ENCODE data around the gene MRPL52.
"Not testable (repeated sequence)": the region's sequence is repeated elsewhere in the genome, so short reads cannot be mapped to it uniquely, and the experiment has no call there.

Gene MRPL52

DNA sequence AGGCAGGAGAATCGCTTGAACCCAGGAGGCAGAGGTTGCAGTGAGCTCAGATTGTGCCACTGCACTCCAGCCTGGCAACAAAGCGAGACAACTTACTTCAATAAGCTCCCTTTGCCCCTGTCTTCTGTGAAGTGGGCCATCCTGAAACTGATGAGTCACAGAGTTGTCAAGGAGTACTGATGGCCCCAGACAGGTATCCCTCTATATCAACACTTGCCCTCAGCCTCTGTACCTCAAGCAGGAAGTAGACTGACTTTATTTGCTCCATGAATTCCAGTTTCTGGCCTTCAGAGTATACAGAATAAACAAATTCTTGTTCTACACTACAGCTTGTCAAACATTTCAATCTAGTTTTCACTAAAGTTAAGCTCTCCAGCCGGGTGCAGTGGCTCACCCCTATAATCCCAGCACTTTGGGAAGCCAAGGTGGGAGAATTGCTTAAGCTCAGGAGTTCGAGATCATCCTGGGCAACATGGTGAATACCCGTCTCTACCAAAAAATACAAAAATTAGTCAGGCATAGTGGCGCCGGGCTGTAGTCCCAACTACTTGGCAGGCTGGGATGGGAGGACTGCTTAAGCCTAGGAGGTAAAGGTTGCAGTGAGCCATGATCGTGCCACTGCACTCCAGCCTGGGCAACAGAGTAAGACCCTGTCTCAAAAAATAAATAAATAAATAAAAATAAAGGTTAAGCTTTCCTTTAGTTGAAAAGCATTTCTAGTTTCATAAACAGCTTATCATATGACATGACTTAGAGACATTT, 25.5 kb downstream of the MRPL52 start:
- no peak for DNase-seq

DNA sequence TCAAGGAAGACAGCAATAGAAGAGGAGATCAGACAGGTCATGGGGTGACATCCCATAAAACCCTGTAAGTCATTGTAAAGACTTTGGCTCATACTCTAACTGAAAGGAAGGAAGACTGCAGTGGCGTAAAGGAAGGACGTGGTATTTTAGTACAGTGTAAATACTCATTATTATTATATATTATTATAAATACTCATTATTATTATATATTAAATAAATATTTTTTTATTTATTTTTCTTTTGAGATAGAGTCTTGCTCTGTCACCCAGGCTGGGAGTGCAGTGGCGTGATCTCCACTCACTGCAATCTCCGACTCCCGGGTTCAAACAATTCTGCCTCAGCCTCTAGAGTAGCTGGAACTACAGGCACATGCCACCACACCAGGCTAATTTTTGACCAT, 26.7 kb downstream of the MRPL52 start:
- DNase-seq, result no peak

DNA sequence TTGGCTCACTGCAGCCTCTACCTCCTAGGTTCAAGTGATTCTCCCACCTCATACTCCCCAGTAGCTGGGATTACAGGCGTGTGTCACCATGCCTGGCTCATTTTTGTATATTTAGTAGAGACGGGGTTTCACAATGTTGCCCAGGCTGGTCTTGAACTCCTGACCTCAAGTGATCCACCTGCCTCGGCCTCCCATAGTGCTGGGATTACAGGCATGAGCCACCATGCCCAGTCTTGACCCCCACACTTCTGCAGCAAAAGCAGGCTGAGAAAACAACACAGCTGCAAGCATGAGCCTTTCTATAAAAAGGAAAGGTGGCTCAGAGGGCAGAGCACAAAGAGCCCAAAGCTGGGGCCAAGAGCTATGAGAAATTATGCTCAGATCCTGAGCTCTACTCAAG, 30.7 kb downstream of the MRPL52 start:
- not testable (repeated sequence) for DNase-seq

DNA sequence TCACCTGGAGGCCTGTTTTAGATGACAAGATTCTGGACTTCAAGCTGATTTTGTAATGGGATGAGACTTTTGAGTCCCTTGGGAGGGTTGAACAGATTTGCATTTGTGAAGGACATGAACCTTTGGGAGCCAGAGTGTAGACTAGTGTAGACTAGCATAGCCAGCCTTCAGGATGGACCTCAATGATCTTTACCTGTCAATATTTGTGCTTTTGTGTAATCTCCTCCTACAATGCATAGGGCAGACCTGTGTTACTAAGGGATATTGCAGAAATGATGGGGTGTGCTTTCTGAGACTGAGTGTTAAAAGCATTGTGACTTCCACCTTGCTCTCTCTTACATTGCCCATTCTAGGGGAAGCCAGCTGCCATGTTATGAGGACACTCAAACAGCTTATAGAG, 32.0 kb downstream of the MRPL52 start:
- DNase-seq, result no peak

DNA sequence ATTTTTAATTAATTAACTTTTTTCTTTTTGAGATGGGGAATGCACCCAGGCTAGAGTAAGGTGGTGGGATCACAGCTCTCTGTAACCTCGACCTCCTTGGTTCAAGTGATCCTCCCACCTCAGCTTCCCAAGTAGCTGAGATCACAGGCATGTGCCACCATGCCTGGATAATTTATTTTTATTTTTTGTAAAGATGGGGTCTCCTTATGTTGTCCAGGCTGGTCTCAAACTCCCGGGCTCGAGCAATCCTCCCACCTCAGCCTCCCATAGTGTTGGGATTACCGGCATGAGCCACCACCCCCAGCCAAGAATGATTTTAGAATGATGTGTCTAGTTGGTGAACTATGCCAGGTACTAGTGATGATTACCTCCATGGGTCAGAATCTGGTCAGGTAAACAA, 35.3 kb downstream of the MRPL52 start:
- DNase-seq, result no peak

- DNase-seq, result no peak
Measured at GRCh38 chr14:22865424-22866405, 36.0 kb downstream of the MRPL52 start.

DNA sequence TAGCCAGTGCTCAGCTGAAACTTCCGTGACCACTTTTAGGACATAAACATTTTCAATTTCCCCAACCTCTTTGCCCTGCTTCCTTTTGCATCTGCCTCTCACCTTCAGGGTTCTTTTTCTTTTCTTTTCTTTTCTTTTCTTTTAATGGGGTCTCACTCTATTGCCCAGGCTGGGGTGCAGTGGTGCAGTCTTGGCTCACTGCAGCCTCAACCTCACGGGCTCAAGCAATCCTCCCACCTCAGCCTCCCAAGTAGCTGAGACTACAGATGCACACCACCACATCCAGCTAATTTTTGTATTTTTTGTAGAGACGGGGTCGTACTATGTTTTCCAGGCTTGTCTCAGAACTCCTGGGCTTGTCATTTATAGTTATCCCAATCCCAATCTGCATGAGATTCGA, 37.2 kb downstream of the MRPL52 start:
- no peak for DNase-seq

- no peak for DNase-seq
Measured at GRCh38 chr14:22870811-22871223, 41.1 kb downstream of the MRPL52 start.

- peak; percentile 84 for DNase-seq
Measured at GRCh38 chr14:22871224-22872032, 41.7 kb downstream of the MRPL52 start, which contains the start of gene LRP10. LRP10 (plus strand) TSS chr14:22871740; CDS start chr14:22872304, 564 bp downstream.

DNA sequence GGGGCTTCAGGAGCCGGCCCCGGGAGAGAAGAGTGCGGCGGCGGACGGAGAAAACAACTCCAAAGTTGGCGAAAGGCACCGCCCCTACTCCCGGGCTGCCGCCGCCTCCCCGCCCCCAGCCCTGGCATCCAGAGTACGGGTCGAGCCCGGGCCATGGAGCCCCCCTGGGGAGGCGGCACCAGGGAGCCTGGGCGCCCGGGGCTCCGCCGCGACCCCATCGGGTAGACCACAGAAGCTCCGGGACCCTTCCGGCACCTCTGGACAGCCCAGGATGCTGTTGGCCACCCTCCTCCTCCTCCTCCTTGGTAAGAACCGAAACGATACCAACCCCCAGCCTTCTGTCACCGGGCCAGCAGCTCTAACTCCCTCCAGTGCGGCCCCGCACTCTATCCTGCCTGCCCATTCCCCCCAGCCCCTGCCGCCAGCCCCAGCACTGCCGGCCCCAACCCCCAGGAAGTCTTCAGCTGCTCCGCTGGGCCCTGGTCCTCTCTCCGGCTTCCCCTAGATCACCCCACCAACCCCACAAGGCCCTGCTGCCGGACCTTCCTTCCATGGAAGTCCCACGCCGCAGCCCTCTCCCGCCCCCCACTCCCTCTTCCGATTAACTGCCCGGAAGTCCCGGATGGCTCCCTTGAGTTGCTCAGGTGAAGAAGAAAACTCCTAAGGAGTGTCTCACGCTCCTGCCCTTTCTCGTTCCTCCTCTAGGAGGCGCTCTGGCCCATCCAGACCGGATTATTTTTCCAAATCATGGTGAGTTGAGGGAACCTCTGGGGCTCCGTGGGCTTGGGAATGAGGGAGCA, 42.5 kb downstream of the MRPL52 start:
- DNase-seq, result peak; percentile 69

DNA sequence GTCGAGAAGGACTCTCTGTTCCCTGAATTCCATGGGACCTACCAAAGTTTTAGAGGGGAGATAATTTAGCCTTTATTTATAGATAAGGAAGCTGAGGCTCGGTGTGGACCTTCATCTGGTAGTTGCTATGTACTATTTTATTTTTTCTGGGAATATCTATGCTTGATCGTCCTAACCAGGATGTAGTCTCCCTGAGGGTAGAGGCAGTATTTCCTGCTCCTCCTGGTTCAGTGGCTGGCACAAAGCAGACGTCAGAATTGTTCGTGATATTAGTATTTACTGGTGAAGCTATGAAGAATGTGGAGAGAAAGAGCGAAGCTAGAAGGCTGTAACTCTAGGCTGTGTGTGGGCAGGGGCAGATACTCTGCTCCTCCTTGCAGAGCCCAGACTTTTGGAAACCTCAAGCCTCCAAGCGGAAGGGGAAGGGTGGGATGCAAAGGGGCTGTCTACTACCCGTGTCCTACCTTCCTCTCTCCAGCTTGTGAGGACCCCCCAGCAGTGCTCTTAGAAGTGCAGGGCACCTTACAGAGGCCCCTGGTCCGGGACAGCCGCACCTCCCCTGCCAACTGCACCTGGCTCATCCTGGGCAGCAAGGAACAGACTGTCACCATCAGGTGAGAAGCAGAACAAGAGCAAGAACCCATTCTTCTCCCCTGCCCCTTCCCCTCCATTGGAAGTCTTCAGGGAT, 43.3 kb downstream of the MRPL52 start:
- DNase-seq, result no peak

DNA sequence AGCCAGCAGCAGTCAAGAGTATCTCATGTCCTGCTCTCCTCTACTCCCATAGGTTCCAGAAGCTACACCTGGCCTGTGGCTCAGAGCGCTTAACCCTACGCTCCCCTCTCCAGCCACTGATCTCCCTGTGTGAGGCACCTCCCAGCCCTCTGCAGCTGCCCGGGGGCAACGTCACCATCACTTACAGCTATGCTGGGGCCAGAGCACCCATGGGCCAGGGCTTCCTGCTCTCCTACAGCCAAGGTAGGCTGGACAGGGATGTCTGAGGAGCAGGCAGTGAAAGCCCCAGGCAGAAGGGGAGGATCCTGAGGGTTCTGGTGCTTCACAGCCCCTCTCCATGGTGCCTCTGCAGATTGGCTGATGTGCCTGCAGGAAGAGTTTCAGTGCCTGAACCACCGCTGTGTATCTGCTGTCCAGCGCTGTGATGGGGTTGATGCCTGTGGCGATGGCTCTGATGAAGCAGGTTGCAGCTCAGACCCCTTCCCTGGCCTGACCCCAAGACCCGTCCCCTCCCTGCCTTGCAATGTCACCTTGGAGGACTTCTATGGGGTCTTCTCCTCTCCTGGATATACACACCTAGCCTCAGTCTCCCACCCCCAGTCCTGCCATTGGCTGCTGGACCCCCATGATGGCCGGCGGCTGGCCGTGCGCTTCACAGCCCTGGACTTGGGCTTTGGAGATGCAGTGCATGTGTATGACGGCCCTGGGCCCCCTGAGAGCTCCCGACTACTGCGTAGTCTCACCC, 45.5 kb downstream of the MRPL52 start:
- no peak for DNase-seq

DNA sequence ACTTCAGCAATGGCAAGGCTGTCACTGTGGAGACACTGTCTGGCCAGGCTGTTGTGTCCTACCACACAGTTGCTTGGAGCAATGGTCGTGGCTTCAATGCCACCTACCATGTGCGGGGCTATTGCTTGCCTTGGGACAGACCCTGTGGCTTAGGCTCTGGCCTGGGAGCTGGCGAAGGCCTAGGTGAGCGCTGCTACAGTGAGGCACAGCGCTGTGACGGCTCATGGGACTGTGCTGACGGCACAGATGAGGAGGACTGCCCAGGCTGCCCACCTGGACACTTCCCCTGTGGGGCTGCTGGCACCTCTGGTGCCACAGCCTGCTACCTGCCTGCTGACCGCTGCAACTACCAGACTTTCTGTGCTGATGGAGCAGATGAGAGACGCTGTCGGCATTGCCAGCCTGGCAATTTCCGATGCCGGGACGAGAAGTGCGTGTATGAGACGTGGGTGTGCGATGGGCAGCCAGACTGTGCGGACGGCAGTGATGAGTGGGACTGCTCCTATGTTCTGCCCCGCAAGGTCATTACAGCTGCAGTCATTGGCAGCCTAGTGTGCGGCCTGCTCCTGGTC, 46.1 kb downstream of the MRPL52 start:
- no peak for DNase-seq

- DNase-seq, result no peak
Measured at GRCh38 chr14:22877000-22877501, 47.4 kb downstream of the MRPL52 start.

GRCh38 chr14:22878271-22879246, 48.9 kb downstream of the MRPL52 start:
- DNase-seq, result no peak

DNA sequence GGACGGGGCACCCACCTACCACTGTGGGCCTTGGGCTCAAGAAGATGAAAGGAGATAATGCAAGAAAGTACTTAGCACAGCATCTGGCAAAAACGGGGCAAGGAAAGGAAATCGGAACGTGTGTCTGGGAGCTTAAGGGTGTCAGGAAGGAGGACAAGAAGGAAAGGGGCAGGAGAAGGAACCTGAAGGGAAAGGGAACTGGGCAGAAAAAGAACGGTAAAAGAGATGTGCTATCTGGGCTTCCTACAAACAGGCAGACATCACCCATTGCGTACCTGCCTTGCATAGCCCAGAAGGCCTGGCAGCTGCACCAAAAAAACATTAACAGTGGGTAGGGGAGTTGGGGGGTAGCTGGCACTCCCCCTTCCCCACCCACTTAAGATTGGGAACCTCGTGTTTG, 52.4 kb downstream of the MRPL52 start:
- DNase-seq, result no peak

GRCh38 chr14:22882529-22883172, 53.0 kb downstream of the MRPL52 start:
- DNase-seq, result peak; percentile 56
